ENCODE results near the gene SLC6A16. TPM values are rescaled to one million over a fixed set of nuclear protein-coding genes. Genes with fewer than 3 reads are reported as not detected.

The SLC6A16 gene
- total and polyA plus RNA-seq, 2 of the 8 experiments (the other 6 are each of a cell fraction or from before 2014, with no cell fraction given): 1.1 to 1.5 TPM

DNA sequence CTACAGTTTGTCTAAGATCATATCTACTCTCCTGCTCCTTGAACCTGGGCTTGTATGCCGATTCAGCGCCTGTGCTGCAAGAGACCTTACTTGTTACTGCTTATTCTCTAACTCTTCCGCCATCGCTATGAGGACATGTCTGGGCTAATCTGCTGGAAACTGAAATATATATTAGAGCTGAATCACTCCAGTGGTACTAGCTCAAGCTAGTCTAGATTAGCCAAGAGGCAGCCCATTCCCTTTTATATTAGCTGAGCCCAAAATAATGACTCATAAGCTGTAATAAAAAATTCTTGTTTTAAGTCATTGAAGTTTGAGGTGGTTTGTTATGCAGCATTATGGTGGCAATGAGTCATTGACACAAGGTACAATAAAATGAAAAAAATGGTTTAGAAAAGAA, 52.8 kb downstream of the SLC6A16 start (continued):
- TF ChIP-seq, protein P1, sequence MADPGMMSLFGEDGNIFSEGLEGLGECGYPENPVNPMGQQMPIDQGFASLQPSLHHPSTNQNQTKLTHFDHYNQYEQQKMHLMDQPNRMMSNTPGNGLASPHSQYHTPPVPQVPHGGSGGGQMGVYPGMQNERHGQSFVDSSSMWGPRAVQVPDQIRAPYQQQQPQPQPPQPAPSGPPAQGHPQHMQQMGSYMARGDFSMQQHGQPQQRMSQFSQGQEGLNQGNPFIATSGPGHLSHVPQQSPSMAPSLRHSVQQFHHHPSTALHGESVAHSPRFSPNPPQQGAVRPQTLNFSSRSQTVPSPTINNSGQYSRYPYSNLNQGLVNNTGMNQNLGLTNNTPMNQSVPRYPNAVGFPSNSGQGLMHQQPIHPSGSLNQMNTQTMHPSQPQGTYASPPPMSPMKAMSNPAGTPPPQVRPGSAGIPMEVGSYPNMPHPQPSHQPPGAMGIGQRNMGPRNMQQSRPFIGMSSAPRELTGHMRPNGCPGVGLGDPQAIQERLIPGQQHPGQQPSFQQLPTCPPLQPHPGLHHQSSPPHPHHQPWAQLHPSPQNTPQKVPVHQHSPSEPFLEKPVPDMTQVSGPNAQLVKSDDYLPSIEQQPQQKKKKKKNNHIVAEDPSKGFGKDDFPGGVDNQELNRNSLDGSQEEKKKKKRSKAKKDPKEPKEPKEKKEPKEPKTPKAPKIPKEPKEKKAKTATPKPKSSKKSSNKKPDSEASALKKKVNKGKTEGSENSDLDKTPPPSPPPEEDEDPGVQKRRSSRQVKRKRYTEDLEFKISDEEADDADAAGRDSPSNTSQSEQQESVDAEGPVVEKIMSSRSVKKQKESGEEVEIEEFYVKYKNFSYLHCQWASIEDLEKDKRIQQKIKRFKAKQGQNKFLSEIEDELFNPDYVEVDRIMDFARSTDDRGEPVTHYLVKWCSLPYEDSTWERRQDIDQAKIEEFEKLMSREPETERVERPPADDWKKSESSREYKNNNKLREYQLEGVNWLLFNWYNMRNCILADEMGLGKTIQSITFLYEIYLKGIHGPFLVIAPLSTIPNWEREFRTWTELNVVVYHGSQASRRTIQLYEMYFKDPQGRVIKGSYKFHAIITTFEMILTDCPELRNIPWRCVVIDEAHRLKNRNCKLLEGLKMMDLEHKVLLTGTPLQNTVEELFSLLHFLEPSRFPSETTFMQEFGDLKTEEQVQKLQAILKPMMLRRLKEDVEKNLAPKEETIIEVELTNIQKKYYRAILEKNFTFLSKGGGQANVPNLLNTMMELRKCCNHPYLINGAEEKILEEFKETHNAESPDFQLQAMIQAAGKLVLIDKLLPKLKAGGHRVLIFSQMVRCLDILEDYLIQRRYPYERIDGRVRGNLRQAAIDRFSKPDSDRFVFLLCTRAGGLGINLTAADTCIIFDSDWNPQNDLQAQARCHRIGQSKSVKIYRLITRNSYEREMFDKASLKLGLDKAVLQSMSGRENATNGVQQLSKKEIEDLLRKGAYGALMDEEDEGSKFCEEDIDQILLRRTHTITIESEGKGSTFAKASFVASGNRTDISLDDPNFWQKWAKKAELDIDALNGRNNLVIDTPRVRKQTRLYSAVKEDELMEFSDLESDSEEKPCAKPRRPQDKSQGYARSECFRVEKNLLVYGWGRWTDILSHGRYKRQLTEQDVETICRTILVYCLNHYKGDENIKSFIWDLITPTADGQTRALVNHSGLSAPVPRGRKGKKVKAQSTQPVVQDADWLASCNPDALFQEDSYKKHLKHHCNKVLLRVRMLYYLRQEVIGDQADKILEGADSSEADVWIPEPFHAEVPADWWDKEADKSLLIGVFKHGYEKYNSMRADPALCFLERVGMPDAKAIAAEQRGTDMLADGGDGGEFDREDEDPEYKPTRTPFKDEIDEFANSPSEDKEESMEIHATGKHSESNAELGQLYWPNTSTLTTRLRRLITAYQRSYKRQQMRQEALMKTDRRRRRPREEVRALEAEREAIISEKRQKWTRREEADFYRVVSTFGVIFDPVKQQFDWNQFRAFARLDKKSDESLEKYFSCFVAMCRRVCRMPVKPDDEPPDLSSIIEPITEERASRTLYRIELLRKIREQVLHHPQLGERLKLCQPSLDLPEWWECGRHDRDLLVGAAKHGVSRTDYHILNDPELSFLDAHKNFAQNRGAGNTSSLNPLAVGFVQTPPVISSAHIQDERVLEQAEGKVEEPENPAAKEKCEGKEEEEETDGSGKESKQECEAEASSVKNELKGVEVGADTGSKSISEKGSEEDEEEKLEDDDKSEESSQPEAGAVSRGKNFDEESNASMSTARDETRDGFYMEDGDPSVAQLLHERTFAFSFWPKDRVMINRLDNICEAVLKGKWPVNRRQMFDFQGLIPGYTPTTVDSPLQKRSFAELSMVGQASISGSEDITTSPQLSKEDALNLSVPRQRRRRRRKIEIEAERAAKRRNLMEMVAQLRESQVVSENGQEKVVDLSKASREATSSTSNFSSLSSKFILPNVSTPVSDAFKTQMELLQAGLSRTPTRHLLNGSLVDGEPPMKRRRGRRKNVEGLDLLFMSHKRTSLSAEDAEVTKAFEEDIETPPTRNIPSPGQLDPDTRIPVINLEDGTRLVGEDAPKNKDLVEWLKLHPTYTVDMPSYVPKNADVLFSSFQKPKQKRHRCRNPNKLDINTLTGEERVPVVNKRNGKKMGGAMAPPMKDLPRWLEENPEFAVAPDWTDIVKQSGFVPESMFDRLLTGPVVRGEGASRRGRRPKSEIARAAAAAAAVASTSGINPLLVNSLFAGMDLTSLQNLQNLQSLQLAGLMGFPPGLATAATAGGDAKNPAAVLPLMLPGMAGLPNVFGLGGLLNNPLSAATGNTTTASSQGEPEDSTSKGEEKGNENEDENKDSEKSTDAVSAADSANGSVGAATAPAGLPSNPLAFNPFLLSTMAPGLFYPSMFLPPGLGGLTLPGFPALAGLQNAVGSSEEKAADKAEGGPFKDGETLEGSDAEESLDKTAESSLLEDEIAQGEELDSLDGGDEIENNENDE (IDR thresholded peaks at IDR 0.05; ENCODE audit: insufficient replicate concordance, low read length): no peak
- no peak for TF ChIP-seq TCF12 (IDR thresholded peaks at IDR 0.05; ENCODE audit: low read depth, low read length)
- TF ChIP-seq GTF2F1 (IDR thresholded peaks at IDR 0.05; ENCODE audit: borderline replicate concordance, low read depth, low read length): no peak
- TF ChIP-seq, protein P2, sequence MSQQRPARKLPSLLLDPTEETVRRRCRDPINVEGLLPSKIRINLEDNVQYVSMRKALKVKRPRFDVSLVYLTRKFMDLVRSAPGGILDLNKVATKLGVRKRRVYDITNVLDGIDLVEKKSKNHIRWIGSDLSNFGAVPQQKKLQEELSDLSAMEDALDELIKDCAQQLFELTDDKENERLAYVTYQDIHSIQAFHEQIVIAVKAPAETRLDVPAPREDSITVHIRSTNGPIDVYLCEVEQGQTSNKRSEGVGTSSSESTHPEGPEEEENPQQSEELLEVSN (IDR thresholded peaks at IDR 0.05): no peak
- TF ChIP-seq JUN (IDR thresholded peaks at IDR 0.05; ENCODE audit: low read depth, low read length): no peak
- no peak for TF ChIP-seq BCL11A (IDR thresholded peaks at IDR 0.05; ENCODE audit: low read depth in 2 of 2, low read length in 2 of 2)
- no peak for TF ChIP-seq RAD21 (IDR thresholded peaks at IDR 0.05 in 1 of 2, conservative IDR thresholded peaks at IDR 0.05 in 1 of 2; ENCODE audit: low read depth in 2 of 2, low read length in 2 of 2)
- TF ChIP-seq RXRA (IDR thresholded peaks at IDR 0.05; ENCODE audit: insufficient read depth, low read depth, low read length): no peak

All from H1 (cell line).